Ishikawa (cell line): ENCODE data around the gene KIAA0319L.

Experiments used
- CEBPB ChIP-seq: IDR thresholded peaks from 2 replicates; pipeline ENCODE4 v1.6.1; 2012
- CREB1 ChIP-seq: IDR thresholded peaks from 2 replicates; pipeline ENCODE4 v1.6.1; 2012; ENCODE audit warnings: low read depth
- EGR1 ChIP-seq: IDR thresholded peaks from 2 replicates; pipeline ENCODE4 v1.6.1; 2012
- EP300 ChIP-seq: IDR thresholded peaks from 2 replicates; pipeline ENCODE4 v1.6.1; 2012; ENCODE audit warnings: borderline replicate concordance
- FOXM1 ChIP-seq: IDR thresholded peaks from 2 replicates; pipeline ENCODE4 v1.6.1; 2012; ENCODE audit warnings: low read depth, borderline replicate concordance
- NFIC ChIP-seq: IDR thresholded peaks from 2 replicates; pipeline ENCODE4 v1.6.1; 2012
- RAD21 ChIP-seq: IDR thresholded peaks from 2 replicates; pipeline ENCODE4 v1.6.1; 2012; ENCODE audit warnings: low read depth
- TAF1 ChIP-seq: IDR thresholded peaks from 2 replicates; pipeline ENCODE4 v1.6.1; 2012; ENCODE audit warnings: low read depth, mild to moderate bottlenecking
- TCF12 ChIP-seq: IDR thresholded peaks from 2 replicates; pipeline ENCODE4 v1.6.1; 2012; ENCODE audit warnings: low read depth
- TEAD4 ChIP-seq: IDR thresholded peaks from 2 replicates; pipeline ENCODE4 v1.6.1; 2012
- YY1 ChIP-seq: IDR thresholded peaks from 2 replicates; pipeline ENCODE4 v1.6.1; 2012; ENCODE audit warnings: low read depth
- ZBTB7A ChIP-seq: IDR thresholded peaks from 2 replicates; pipeline ENCODE4 v1.6.1; 2012; ENCODE audit warnings: low read depth
- TF ChIP-seq, protein P1 (sequence below): IDR thresholded peaks from 2 replicates; pipeline ENCODE4 v1.6.1; 2012
- TF ChIP-seq, protein P2 (sequence below): IDR thresholded peaks from 2 replicates; pipeline ENCODE4 v1.6.1; 2012; ENCODE audit warnings: low read depth, mild to moderate bottlenecking
- TF ChIP-seq, protein P3 (sequence below): IDR thresholded peaks from 2 replicates; pipeline ENCODE4 v1.6.1; 2012

KIAA0319L gene

DNA sequence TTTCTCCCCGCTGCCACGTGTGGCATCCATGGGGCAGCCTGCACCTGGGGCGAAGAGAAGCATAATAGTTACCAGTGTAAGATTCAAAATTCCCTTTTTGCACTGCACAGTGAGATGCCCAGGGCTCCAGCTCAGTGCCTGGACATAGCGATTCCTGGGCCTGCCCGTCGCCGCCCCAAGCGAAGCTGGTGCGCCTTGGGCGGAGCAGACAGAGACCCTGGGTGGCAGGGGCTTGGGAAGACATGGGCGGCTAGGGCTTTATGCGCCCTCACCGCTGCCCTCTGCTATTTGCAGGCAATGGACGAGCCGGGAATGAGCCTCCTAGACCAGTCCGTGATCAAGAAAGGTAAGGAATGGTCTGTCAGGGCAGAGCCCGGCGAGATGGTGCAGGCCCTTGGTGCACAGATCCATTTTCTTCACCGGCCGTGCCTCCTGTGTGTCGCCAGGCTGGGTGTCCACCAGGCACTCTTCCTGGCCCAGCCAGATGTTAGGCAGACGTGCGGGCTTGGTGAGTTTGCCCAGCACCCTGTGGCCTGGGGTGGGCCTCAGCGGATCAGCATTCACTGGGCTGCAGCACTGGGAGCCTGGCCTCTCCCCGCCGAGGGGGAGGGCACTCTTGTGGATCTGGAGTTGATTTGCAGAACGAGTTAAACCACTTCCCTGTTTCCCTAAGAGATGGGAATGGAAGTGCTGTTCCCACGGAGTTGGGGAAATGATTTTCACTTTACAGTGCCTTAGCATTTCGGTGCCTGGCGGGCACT, 17.6 kb upstream of the KIAA0319L start:
- TF ChIP-seq TCF12 (no peak), ZBTB7A (no peak), EP300 (no peak), NFIC (no peak), TEAD4 (no peak), CREB1 (no peak), FOXM1 (no peak)
- TF ChIP-seq, protein P1, sequence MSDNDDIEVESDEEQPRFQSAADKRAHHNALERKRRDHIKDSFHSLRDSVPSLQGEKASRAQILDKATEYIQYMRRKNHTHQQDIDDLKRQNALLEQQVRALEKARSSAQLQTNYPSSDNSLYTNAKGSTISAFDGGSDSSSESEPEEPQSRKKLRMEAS: no peak

DNA sequence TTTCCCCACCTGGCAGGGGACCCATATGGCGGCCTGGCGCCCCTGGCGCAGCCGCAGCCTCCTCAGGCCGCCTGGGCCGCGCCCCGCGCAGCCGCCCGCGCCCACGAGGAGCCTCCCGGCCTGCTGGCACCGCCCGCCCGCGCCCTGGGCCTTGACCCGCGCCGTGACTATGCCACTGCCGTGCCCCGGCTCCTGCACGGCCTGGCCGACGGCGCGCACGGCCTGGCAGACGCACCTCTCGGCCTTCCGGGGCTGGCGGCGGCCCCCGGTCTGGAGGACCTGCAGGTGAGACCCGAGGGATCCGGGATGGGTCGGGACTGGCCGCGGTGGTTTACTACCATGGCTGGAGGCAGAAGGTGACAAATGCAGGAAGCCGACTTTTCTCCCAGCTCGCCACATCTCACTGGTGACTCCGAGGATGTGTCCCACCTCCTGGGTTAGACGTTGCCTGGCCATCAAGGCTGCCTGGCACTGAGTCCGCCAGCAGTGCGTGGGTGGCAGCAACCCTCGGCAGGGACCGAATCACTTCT, 17.0 kb upstream of the KIAA0319L start:
- no peak for TF ChIP-seq CEBPB
- TF ChIP-seq, protein P2, sequence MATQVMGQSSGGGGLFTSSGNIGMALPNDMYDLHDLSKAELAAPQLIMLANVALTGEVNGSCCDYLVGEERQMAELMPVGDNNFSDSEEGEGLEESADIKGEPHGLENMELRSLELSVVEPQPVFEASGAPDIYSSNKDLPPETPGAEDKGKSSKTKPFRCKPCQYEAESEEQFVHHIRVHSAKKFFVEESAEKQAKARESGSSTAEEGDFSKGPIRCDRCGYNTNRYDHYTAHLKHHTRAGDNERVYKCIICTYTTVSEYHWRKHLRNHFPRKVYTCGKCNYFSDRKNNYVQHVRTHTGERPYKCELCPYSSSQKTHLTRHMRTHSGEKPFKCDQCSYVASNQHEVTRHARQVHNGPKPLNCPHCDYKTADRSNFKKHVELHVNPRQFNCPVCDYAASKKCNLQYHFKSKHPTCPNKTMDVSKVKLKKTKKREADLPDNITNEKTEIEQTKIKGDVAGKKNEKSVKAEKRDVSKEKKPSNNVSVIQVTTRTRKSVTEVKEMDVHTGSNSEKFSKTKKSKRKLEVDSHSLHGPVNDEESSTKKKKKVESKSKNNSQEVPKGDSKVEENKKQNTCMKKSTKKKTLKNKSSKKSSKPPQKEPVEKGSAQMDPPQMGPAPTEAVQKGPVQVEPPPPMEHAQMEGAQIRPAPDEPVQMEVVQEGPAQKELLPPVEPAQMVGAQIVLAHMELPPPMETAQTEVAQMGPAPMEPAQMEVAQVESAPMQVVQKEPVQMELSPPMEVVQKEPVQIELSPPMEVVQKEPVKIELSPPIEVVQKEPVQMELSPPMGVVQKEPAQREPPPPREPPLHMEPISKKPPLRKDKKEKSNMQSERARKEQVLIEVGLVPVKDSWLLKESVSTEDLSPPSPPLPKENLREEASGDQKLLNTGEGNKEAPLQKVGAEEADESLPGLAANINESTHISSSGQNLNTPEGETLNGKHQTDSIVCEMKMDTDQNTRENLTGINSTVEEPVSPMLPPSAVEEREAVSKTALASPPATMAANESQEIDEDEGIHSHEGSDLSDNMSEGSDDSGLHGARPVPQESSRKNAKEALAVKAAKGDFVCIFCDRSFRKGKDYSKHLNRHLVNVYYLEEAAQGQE: no peak
- no peak for TF ChIP-seq RAD21
- TF ChIP-seq FOXM1: no peak
- TF ChIP-seq CREB1: no peak
- TF ChIP-seq, protein P3, sequence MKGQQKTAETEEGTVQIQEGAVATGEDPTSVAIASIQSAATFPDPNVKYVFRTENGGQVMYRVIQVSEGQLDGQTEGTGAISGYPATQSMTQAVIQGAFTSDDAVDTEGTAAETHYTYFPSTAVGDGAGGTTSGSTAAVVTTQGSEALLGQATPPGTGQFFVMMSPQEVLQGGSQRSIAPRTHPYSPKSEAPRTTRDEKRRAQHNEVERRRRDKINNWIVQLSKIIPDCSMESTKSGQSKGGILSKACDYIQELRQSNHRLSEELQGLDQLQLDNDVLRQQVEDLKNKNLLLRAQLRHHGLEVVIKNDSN: no peak
- TF ChIP-seq YY1: no peak
- no peak for TF ChIP-seq ZBTB7A
- no peak for TF ChIP-seq EP300
- TF ChIP-seq, protein P1: no peak
- TF ChIP-seq EGR1: no peak
- no peak for TF ChIP-seq TAF1
- no peak for TF ChIP-seq TCF12
- TF ChIP-seq NFIC: no peak
- TF ChIP-seq TEAD4: no peak

DNA sequence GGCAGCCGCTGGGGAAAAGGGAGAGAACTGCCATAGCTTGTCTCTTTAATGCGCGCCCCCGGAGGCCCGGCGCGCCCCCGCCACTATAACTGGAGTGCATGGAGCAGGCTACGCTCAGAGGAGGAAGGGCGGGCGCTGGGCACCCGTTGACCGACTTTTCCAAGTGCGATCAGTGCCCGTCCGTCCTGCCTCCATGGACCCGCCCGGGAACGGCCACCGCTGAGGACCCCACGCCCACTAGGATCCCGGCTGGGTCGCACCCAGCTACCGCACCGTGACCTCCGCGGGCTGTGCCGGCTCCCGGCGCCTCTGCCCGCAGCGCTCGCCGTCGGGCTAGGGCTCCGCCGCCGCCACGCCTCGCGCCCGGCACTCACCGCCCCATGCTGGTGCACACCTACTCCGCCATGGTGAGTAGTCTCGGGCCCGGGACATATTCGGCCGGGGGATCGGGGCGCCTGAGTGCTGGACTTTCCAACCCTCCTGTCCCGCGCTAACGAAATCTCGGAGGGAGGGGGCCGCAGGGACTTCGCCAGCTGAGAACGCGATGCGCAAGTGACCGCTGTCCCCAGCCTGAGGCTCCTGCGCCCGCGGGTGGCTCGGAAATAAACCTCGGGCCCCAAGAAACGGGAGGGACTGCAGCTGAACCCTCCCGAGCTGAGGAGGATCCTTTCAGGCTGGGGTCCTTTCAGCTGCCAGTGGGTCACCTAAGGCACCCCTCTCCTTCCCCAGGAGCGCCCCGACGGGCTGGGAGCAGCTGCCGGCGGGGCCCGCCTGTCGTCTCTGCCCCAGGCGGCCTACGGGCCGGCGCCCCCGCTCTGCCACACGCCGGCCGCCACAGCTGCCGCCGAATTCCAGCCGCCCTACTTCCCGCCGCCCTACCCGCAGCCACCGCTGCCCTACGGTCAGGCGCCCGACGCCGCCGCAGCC, 16.3 kb upstream of the KIAA0319L start, which contains the start of gene TFAP2E:
TSS of gene TFAP2E (plus strand) at position 117 of the 927 bp plus-strand sequence. CDS start at position 381, 264 bp downstream.
- TF ChIP-seq TCF12: no peak
- no peak for TF ChIP-seq EP300
- TF ChIP-seq RAD21: no peak
- TF ChIP-seq, protein P1: peak; percentile 40; the same call in 1 of the 2 replicates
- peak; percentile 42; the same call in 1 of the 2 replicates for TF ChIP-seq TAF1
- no peak for TF ChIP-seq YY1
- no peak for TF ChIP-seq TEAD4
- TF ChIP-seq EGR1: no peak
- no peak for TF ChIP-seq CREB1
- TF ChIP-seq CEBPB: no peak
- TF ChIP-seq, protein P2: no peak
- TF ChIP-seq, protein P3: no peak

DNA sequence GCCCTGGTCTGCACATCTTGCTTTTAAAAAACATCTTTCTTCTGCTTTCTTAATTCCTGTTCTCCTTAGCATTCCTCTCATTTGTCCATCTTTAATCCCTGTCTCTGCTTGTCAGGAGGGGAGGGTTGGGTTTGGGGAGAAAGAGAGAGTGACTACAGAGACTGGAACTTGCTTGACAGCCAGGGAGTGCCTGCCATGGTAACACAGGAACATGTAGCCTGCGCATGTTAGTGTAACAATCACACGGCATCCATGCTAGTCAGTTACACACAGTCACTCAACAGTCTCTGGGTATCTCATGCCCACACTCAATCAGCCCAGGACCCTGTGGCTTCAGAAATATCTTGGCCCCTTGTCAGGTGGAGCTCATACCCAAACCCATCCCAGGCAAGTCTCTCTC, 15.1 kb upstream of the KIAA0319L start:
- TF ChIP-seq CEBPB (no peak), CREB1 (no peak), TCF12 (no peak), NFIC (no peak), TAF1 (no peak), FOXM1 (no peak), EP300 (no peak)
- TF ChIP-seq, protein P3: no peak
- TF ChIP-seq, protein P2: no peak
